A549 (cell line): ENCODE measurements around the gene CLCA2. TPM values are rescaled to one million over a fixed set of nuclear protein-coding genes. Genes with fewer than 3 reads are reported as not detected.

Source experiments
- ATAC-seq, 2 experiments: fragments of 200-7000 bp in 1 of 2; fragments of >200 bp in 1 of 2; cut with Nextera tagmentation in 1 of 2; cut with Tn5 transposase in 1 of 2; 3 replicates each; pipeline versions ENCODE4 v1.8.0 to v1.9.1; 2018 to 2020; ENCODE audit warnings: mild to moderate bottlenecking in 1 of 2, moderate library complexity in 1 of 2
- CTCF ChIA-PET: fragments of 300-600 bp; sonication (Branson Sonifier 250); formaldehyde crosslinking; extraction: SDS; loops from one replicate; lab custom pipeline; 2021; ENCODE audit warnings: antibody characterized with exemption, inconsistent platforms; lab: Yijun Ruan, JAX
- POLR2A ChIA-PET: fragments of 350-600 bp; formaldehyde crosslinking; extraction: SDS; loops from one replicate; lab custom pipeline; 2021; ENCODE audit warnings: antibody characterized with exemption, inconsistent platforms; lab: Yijun Ruan, JAX
- DNase-seq, 2 experiments: peaks; one replicate each; pipeline versions ENCODE4 v3.0.0 to v3.0.0-alpha.2; 2011 to 2016; ENCODE audit warnings: low read depth in 1 of 2, low spot score in 1 of 2
- FAIRE-seq: peaks from 2 replicates; lab custom pipeline; 2011; peaks lifted over from hg19 to GRCh38; lab: Jason Lieb, UNC
- H3K27ac ChIP-seq, 2 experiments: fragments of >200 bp; sonication (Bioruptor Twin); formaldehyde crosslinking; 3 replicates each; pipeline ENCODE4 v1.5.1; 2016 to 2017
- H3K4me1 ChIP-seq: fragments of >200 bp; sonication (Bioruptor Twin); formaldehyde crosslinking; 3 replicates; pipeline ENCODE4 v1.6.1; 2016
- H3K4me2 ChIP-seq: fragments of >200 bp; sonication (Bioruptor Twin); formaldehyde crosslinking; 3 replicates; pipeline ENCODE4 v1.6.1; 2016
- H3K4me3 ChIP-seq: fragments of >200 bp; sonication (Bioruptor Twin); formaldehyde crosslinking; 3 replicates; pipeline ENCODE4 v1.5.1; 2016
- H3K9me3 ChIP-seq: fragments of >200 bp; sonication (Bioruptor Twin); formaldehyde crosslinking; 3 replicates; pipeline ENCODE4 v1.6.1; 2016
- BHLHE40 ChIP-seq: IDR thresholded peaks from 2 replicates; pipeline ENCODE4 v1.6.1; 2012; ENCODE audit warnings: low read depth, low read length, inconsistent platforms
- CBX8 ChIP-seq: fragments of 200-600 bp; sonication (generic); IDR thresholded peaks from 2 replicates; pipeline ENCODE4 v1.6.1; 2016
- EHMT2 ChIP-seq: fragments of 200-600 bp; sonication (generic); IDR thresholded peaks from 2 replicates; pipeline ENCODE4 v1.6.1; 2016; ENCODE audit warnings: antibody characterized with exemption, low read depth, mild to moderate bottlenecking, moderate library complexity
- ELK1 ChIP-seq: fragments of 150-350 bp; IDR thresholded peaks from 2 replicates; pipeline ENCODE4 v1.6.1; 2014; ENCODE audit warnings: low read depth, mild to moderate bottlenecking, low read length
- EP300 ChIP-seq, 2 experiments: fragments of >200 bp; sonication (Bioruptor Twin); formaldehyde crosslinking; IDR thresholded peaks; 2 replicates in 1 of 2; 3 replicates in 1 of 2; pipeline ENCODE4 v1.6.1; 2016 to 2017
- ESRRA ChIP-seq: fragments of 150-350 bp; IDR thresholded peaks from 2 replicates; pipeline ENCODE4 v1.6.1; 2014; ENCODE audit warnings: mild to moderate bottlenecking, low read length, borderline replicate concordance
- FOSB ChIP-seq: fragments of 250-450 bp; sonication (Bioruptor Pico); IDR thresholded peaks from 2 replicates; pipeline ENCODE4 v1.5.0; 2020; ENCODE audit warnings: mild to moderate bottlenecking, moderate library complexity
- FOXS1 ChIP-seq: fragments of 250-450 bp; sonication (Bioruptor Pico); IDR thresholded peaks from 2 replicates; pipeline ENCODE4 v1.5.0; 2020; ENCODE audit warnings: mild to moderate bottlenecking, moderate library complexity
- HDAC2 ChIP-seq: fragments of 200-600 bp; sonication (generic); IDR thresholded peaks from 2 replicates; pipeline ENCODE4 v1.6.1; 2016
- HEYL ChIP-seq: fragments of 250-450 bp; sonication (Bioruptor Pico); IDR thresholded peaks from 2 replicates; pipeline ENCODE4 v1.8.0; 2021; ENCODE audit warnings: mild to moderate bottlenecking, moderate library complexity
- HMGXB4 ChIP-seq: fragments of 250-450 bp; sonication (Bioruptor Pico); IDR thresholded peaks from 2 replicates; pipeline ENCODE4 v1.5.0; 2021; ENCODE audit warnings: mild to moderate bottlenecking, moderate library complexity, borderline replicate concordance
- HOXB5 ChIP-seq: fragments of 250-450 bp; sonication (Bioruptor Pico); IDR thresholded peaks from 2 replicates; pipeline ENCODE4 v1.5.0; 2020; ENCODE audit warnings: mild to moderate bottlenecking, moderate library complexity
- MAX ChIP-seq: IDR thresholded peaks from 2 replicates; pipeline ENCODE4 v1.6.1; 2012
- MYC ChIP-seq: IDR thresholded peaks from 2 replicates; pipeline ENCODE4 v1.6.1; 2012; ENCODE audit warnings: mild to moderate bottlenecking, inconsistent platforms, low read length, improper control_type of control experiment, borderline replicate concordance
- NPAS2 ChIP-seq: fragments of 250-450 bp; sonication (Bioruptor Pico); IDR thresholded peaks from 2 replicates; pipeline ENCODE4 v1.8.0; 2022; ENCODE audit warnings: mild to moderate bottlenecking, moderate library complexity, borderline replicate concordance
- PBX3 ChIP-seq: IDR thresholded peaks from 2 replicates; pipeline ENCODE4 v1.6.1; 2012
- POLR2A ChIP-seq: IDR thresholded peaks from 2 replicates; pipeline ENCODE4 v1.6.1; 2012; ENCODE audit warnings: mild to moderate bottlenecking, low read length
- RFX5 ChIP-seq: fragments of 450-650 bp; IDR thresholded peaks from 2 replicates; pipeline ENCODE4 v1.7.1; 2014; ENCODE audit warnings: antibody characterized with exemption, mild to moderate bottlenecking, moderate library complexity
- TFCP2L1 ChIP-seq: fragments of 250-450 bp; sonication (Bioruptor Pico); IDR thresholded peaks from 2 replicates; pipeline ENCODE4 v1.5.0; 2021; ENCODE audit warnings: mild to moderate bottlenecking
- ZC3H11A ChIP-seq: fragments of 450-650 bp; IDR thresholded peaks from 2 replicates; pipeline ENCODE4 v1.6.1; 2014; ENCODE audit warnings: antibody characterized with exemption, mild to moderate bottlenecking
- ZSCAN20 ChIP-seq: fragments of 250-450 bp; sonication (Bioruptor Pico); IDR thresholded peaks from 2 replicates; pipeline ENCODE4 v1.8.0; 2022; ENCODE audit warnings: mild to moderate bottlenecking, moderate library complexity
- WGBS: methylation state at CpG from one replicate; pipeline ENCODE4 v1.1.6; 2017; ENCODE audit errors: missing lambda C conversion rate; 5-methylcytosine and 5-hydroxymethylcytosine counted together
- polyA plus RNA-seq, 4 experiments: library from polyadenylated mRNA; depleted of rRNA in 3 of 4; stranded (reverse); fragments of >200 nt; fragmentation: RNase III in 1 of 4; extraction: RNeasy Plus Mini Kit Qiagen cat#74134 plus additional on column Dnase treatment in 1 of 4; gene quantifications; 2 replicates in 3 of 4; 3 replicates in 1 of 4; pipeline ENCODE4 v1.2.3, GENCODE V29; 2011 to 2017

Gene CLCA2
- polyA plus RNA-seq, 2 of the 4 experiments (the other 2 are of a cell fraction): 0.05 TPM; not detected in 1

- H3K9me3 ChIP-seq: no peaks in the 10 kb centered on the region
- no peak overlapping the region for H3K27ac ChIP-seq
- 12% methylated on average over 2 of the region's 2 CpGs for WGBS
- no peak for TF ChIP-seq PBX3
- TF ChIP-seq TFCP2L1 (CRISPR knock-in tag): no peak
- TF ChIP-seq RFX5: no peak
- no peak for TF ChIP-seq ZC3H11A
- no peak for TF ChIP-seq FOXS1 (CRISPR knock-in tag)
- no peak for TF ChIP-seq EP300 (IDR thresholded peaks at IDR 0.05)
- no peak for TF ChIP-seq MYC
- TF ChIP-seq FOSB: no peak
- no peak for TF ChIP-seq HOXB5
- TF ChIP-seq NPAS2: no peak
- no peak for TF ChIP-seq EHMT2
- TF ChIP-seq, all 56 proteins: peak for 0
- ChIA-PET CTCF (no interaction called here), POLR2A (interaction anchor here (0.6 kb wide), 1 partner anchor 1438 kb away, joined by 6 read pairs; the partner anchor contains the start of gene MCOLN2)
- Histone ChIP-seq H3K4me2 (no peak overlapping the region), H3K4me3 (no peak overlapping the region), H3K4me1 (peaks cover under 1% of the 10 kb centered on the region; the same call in 2 of the 3 replicates)
- ATAC-seq (no peak), DNase-seq (no peak), FAIRE-seq (no peak)
Observed at GRCh38 chr1:86435327-86435726, 11.4 kb downstream of the CLCA2 start.

GRCh38 chr1:86436041-86436440, 12.1 kb downstream of the CLCA2 start:
- Histone ChIP-seq H3K9me3 (no peaks in the 10 kb centered on the region), H3K4me1 (no peaks in the 10 kb centered on the region), H3K4me2 (no peak overlapping the region), H3K27ac (no peak overlapping the region), H3K4me3 (no peak overlapping the region)
- no peak for ATAC-seq
- CTCF ChIA-PET: no interaction called here
- TF ChIP-seq HDAC2 (no peak), ZC3H11A (no peak), MYC (no peak), HOXB5 (no peak), HMGXB4 (CRISPR knock-in tag) (no peak), POLR2A (no peak), ZSCAN20 (CRISPR knock-in tag) (no peak)
- no peak for DNase-seq
- POLR2A ChIA-PET: interaction anchor here (0.6 kb wide), 1 partner anchor 1439 kb away, joined by 6 read pairs; the partner anchor contains the start of gene MCOLN2
- 36% methylated on average over 2 of the region's 2 CpGs for WGBS
- FAIRE-seq: no peak

GRCh38 chr1:86441581-86441980, 17.6 kb downstream of the CLCA2 start:
- no peak overlapping the region for H3K4me2 ChIP-seq
- TF ChIP-seq CBX8 (no peak), HEYL (CRISPR knock-in tag) (no peak)
- TF ChIP-seq, all 56 proteins: peak for 0
- ChIA-PET POLR2A (no interaction called here), CTCF (interaction anchor here (1.2 kb wide), 1 partner anchor 22 kb away, joined by 3 read pairs; no protein-coding TSS in a partner anchor)
- H3K27ac ChIP-seq: no peak overlapping the region
- 40% methylated on average over 2 of the region's 2 CpGs for WGBS
- H3K4me1 ChIP-seq: no peaks in the 10 kb centered on the region
- H3K9me3 ChIP-seq: no peaks in the 10 kb centered on the region
- no peak for ATAC-seq
- FAIRE-seq: no peak
- no peak for DNase-seq
- no peak overlapping the region for H3K4me3 ChIP-seq

- ChIA-PET POLR2A (no interaction called here), CTCF (interaction anchor here (1.2 kb wide), 1 partner anchor 21 kb away, joined by 3 read pairs; no protein-coding TSS in a partner anchor)
- no peak for DNase-seq
- Histone ChIP-seq H3K4me3 (no peak overlapping the region), H3K4me1 (no peaks in the 10 kb centered on the region), H3K9me3 (no peaks in the 10 kb centered on the region), H3K27ac (no peak overlapping the region), H3K4me2 (no peak overlapping the region)
- no peak for ATAC-seq
- TF ChIP-seq ELK1 (no peak), ESRRA (no peak), MYC (no peak), BHLHE40 (no peak), HEYL (CRISPR knock-in tag) (no peak), MAX (no peak)
- WGBS: 12% methylated on average over 1 of the region's 1 CpG
- no peak for FAIRE-seq
Observed at GRCh38 chr1:86441997-86442396, 18.0 kb downstream of the CLCA2 start.
